A549 (cell line): ENCODE data around the gene KCNQ2. TPM values are rescaled to one million over a fixed set of nuclear protein-coding genes. Genes with fewer than 3 reads are reported as not detected.

ENCODE experiments used
- ATAC-seq, 2 experiments: fragments of 200-7000 bp in 1 of 2; fragments of >200 bp in 1 of 2; cut with Nextera tagmentation in 1 of 2; cut with Tn5 transposase in 1 of 2; 3 replicates each; pipeline versions ENCODE4 v1.8.0 to v1.9.1; 2018 to 2020; ENCODE audit warnings: mild to moderate bottlenecking in 1 of 2, moderate library complexity in 1 of 2
- CTCF ChIA-PET: fragments of 300-600 bp; sonication (Branson Sonifier 250); formaldehyde crosslinking; extraction: SDS; loops from one replicate; lab custom pipeline; 2021; ENCODE audit warnings: antibody characterized with exemption, inconsistent platforms; lab: Yijun Ruan, JAX
- POLR2A ChIA-PET: fragments of 350-600 bp; formaldehyde crosslinking; extraction: SDS; loops from one replicate; lab custom pipeline; 2021; ENCODE audit warnings: antibody characterized with exemption, inconsistent platforms; lab: Yijun Ruan, JAX
- DNase-seq, 2 experiments: peaks; one replicate each; pipeline versions ENCODE4 v3.0.0 to v3.0.0-alpha.2; 2011 to 2016; ENCODE audit warnings: low read depth in 1 of 2, low spot score in 1 of 2
- FAIRE-seq: peaks from 2 replicates; lab custom pipeline; 2011; peaks lifted over from hg19 to GRCh38; lab: Jason Lieb, UNC
- H3K27ac ChIP-seq, 2 experiments: fragments of >200 bp; sonication (Bioruptor Twin); formaldehyde crosslinking; 3 replicates each; pipeline ENCODE4 v1.5.1; 2016 to 2017
- H3K4me1 ChIP-seq: fragments of >200 bp; sonication (Bioruptor Twin); formaldehyde crosslinking; 3 replicates; pipeline ENCODE4 v1.6.1; 2016
- H3K4me2 ChIP-seq: fragments of >200 bp; sonication (Bioruptor Twin); formaldehyde crosslinking; 3 replicates; pipeline ENCODE4 v1.6.1; 2016
- H3K4me3 ChIP-seq: fragments of >200 bp; sonication (Bioruptor Twin); formaldehyde crosslinking; 3 replicates; pipeline ENCODE4 v1.5.1; 2016
- H3K9me3 ChIP-seq: fragments of >200 bp; sonication (Bioruptor Twin); formaldehyde crosslinking; 3 replicates; pipeline ENCODE4 v1.6.1; 2016
- ATOH8 ChIP-seq: fragments of 250-450 bp; sonication (Bioruptor Pico); IDR thresholded peaks from 2 replicates; pipeline ENCODE4 v1.5.0; 2020; ENCODE audit warnings: low read depth, mild to moderate bottlenecking, moderate library complexity
- CHD4 ChIP-seq: fragments of 200-600 bp; sonication (generic); IDR thresholded peaks from 2 replicates; pipeline ENCODE4 v1.6.1; 2016; ENCODE audit warnings: antibody characterized with exemption, mild to moderate bottlenecking, borderline replicate concordance
- CTCF ChIP-seq: fragments of >200 bp; sonication (Bioruptor Twin); formaldehyde crosslinking; IDR thresholded peaks from 3 replicates; pipeline ENCODE4 v1.5.1; 2016
- EP300 ChIP-seq, 2 experiments: fragments of >200 bp; sonication (Bioruptor Twin); formaldehyde crosslinking; IDR thresholded peaks; 2 replicates in 1 of 2; 3 replicates in 1 of 2; pipeline ENCODE4 v1.6.1; 2016 to 2017
- ESRRA ChIP-seq: fragments of 150-350 bp; IDR thresholded peaks from 2 replicates; pipeline ENCODE4 v1.6.1; 2014; ENCODE audit warnings: mild to moderate bottlenecking, low read length, borderline replicate concordance
- FOSB ChIP-seq: fragments of 250-450 bp; sonication (Bioruptor Pico); IDR thresholded peaks from 2 replicates; pipeline ENCODE4 v1.5.0; 2020; ENCODE audit warnings: mild to moderate bottlenecking, moderate library complexity
- FOSL2 ChIP-seq, 2 experiments: fragments of 450-650 bp in 1 of 2; fragments of >200 bp in 1 of 2; sonication (Bioruptor Twin) in 1 of 2; formaldehyde crosslinking; IDR thresholded peaks; 2 replicates each; pipeline versions ENCODE4 v1.5.0 to v1.6.1; 2016 to 2020; ENCODE audit warnings: mild to moderate bottlenecking in 1 of 2, moderate library complexity in 1 of 2
- HEYL ChIP-seq: fragments of 250-450 bp; sonication (Bioruptor Pico); IDR thresholded peaks from 2 replicates; pipeline ENCODE4 v1.8.0; 2021; ENCODE audit warnings: mild to moderate bottlenecking, moderate library complexity
- HOXA7 ChIP-seq: fragments of 250-450 bp; sonication (Bioruptor Pico); IDR thresholded peaks from 2 replicates; pipeline ENCODE4 v1.5.0; 2020; ENCODE audit warnings: mild to moderate bottlenecking, moderate library complexity
- KDM5A ChIP-seq: fragments of 200-600 bp; sonication (generic); IDR thresholded peaks from 2 replicates; pipeline ENCODE4 v1.6.1; 2016; ENCODE audit warnings: antibody characterized with exemption, mild to moderate bottlenecking
- MAFK ChIP-seq: fragments of 450-650 bp; IDR thresholded peaks from 2 replicates; pipeline ENCODE4 v1.6.1; 2014; ENCODE audit not compliant: partially characterized antibody
- PBX3 ChIP-seq: IDR thresholded peaks from 2 replicates; pipeline ENCODE4 v1.6.1; 2012
- POLR2A ChIP-seq: IDR thresholded peaks from 2 replicates; pipeline ENCODE4 v1.6.1; 2012; ENCODE audit warnings: mild to moderate bottlenecking, low read length
- RAD21 ChIP-seq, 2 experiments: fragments of >200 bp in 1 of 2; sonication (Bioruptor Twin) in 1 of 2; formaldehyde crosslinking in 1 of 2; IDR thresholded peaks in 1 of 2; conservative IDR thresholded peaks in 1 of 2; 2 replicates in 1 of 2; 3 replicates in 1 of 2; pipeline ENCODE4 v1.6.1; 2012 to 2018; ENCODE audit warnings: inconsistent platforms in 1 of 2
- RCOR1 ChIP-seq: fragments of 150-350 bp; IDR thresholded peaks from 2 replicates; pipeline ENCODE4 v1.6.1; 2014; ENCODE audit warnings: antibody characterized with exemption, low read length, low read depth
- RFX5 ChIP-seq: fragments of 450-650 bp; IDR thresholded peaks from 2 replicates; pipeline ENCODE4 v1.7.1; 2014; ENCODE audit warnings: antibody characterized with exemption, mild to moderate bottlenecking, moderate library complexity
- TFCP2L1 ChIP-seq: fragments of 250-450 bp; sonication (Bioruptor Pico); IDR thresholded peaks from 2 replicates; pipeline ENCODE4 v1.5.0; 2021; ENCODE audit warnings: mild to moderate bottlenecking
- TP53 ChIP-seq: fragments of 250-450 bp; sonication (Bioruptor Pico); IDR thresholded peaks from 2 replicates; pipeline ENCODE4 v1.5.0; 2021; ENCODE audit warnings: mild to moderate bottlenecking, moderate library complexity
- ZFP36 ChIP-seq: fragments of 450-650 bp; IDR thresholded peaks from 2 replicates; pipeline ENCODE4 v1.6.1; 2014; ENCODE audit warnings: borderline replicate concordance; ENCODE audit not compliant: partially characterized antibody
- ZSCAN20 ChIP-seq: fragments of 250-450 bp; sonication (Bioruptor Pico); IDR thresholded peaks from 2 replicates; pipeline ENCODE4 v1.8.0; 2022; ENCODE audit warnings: mild to moderate bottlenecking, moderate library complexity
- WGBS: methylation state at CpG from one replicate; pipeline ENCODE4 v1.1.6; 2017; ENCODE audit errors: missing lambda C conversion rate; 5-methylcytosine and 5-hydroxymethylcytosine counted together
- polyA plus RNA-seq, 4 experiments: library from polyadenylated mRNA; depleted of rRNA in 3 of 4; stranded (reverse); fragments of >200 nt; fragmentation: RNase III in 1 of 4; extraction: RNeasy Plus Mini Kit Qiagen cat#74134 plus additional on column Dnase treatment in 1 of 4; gene quantifications; 2 replicates in 3 of 4; 3 replicates in 1 of 4; pipeline ENCODE4 v1.2.3, GENCODE V29; 2011 to 2017

KCNQ2 gene
- polyA plus RNA-seq, 2 of the 4 experiments (the other 2 are of a cell fraction), result 0.14 to 0.36 TPM

DNA sequence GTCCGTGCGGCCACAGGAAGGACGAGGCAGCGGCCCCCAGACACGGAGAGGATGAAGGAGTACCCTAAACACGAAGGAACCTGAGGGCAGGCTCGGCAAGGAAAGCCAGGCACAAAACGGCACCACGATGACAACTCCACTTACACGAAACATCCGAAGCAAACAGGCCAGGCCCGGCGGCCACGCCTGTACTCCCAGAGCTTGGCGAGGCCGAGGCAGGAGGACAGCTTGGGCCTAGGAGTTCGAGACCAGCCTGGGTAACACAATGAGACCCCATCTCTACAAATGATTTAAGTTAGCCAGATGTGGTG is 13.4 kb downstream of the KCNQ2 start:
- no peak for ATAC-seq
- FAIRE-seq, result no peak
- Histone ChIP-seq H3K27ac (no peak overlapping the region), H3K4me2 (no peak overlapping the region), H3K4me3 (no peak overlapping the region), H3K4me1 (peaks cover 7% of the 10 kb centered on the region), H3K9me3 (no peaks in the 10 kb centered on the region)
- POLR2A ChIA-PET, result no interaction called here
- DNase-seq, result no peak
- CTCF ChIA-PET, result interaction anchor here (1.1 kb wide), 1 partner anchor 25 kb away, joined by 4 read pairs; no protein-coding TSS in a partner anchor
- WGBS, result 24% methylated on average over 16 of the region's 17 CpGs
- TF ChIP-seq HOXA7 (CRISPR knock-in tag) (no peak), ESRRA (no peak), MAFK (no peak), ZFP36 (no peak), RAD21 (conservative IDR thresholded peaks at IDR 0.05 in 1 of 2, IDR thresholded peaks at IDR 0.05 in 1 of 2) (no peak), HEYL (CRISPR knock-in tag) (no peak)

DNA sequence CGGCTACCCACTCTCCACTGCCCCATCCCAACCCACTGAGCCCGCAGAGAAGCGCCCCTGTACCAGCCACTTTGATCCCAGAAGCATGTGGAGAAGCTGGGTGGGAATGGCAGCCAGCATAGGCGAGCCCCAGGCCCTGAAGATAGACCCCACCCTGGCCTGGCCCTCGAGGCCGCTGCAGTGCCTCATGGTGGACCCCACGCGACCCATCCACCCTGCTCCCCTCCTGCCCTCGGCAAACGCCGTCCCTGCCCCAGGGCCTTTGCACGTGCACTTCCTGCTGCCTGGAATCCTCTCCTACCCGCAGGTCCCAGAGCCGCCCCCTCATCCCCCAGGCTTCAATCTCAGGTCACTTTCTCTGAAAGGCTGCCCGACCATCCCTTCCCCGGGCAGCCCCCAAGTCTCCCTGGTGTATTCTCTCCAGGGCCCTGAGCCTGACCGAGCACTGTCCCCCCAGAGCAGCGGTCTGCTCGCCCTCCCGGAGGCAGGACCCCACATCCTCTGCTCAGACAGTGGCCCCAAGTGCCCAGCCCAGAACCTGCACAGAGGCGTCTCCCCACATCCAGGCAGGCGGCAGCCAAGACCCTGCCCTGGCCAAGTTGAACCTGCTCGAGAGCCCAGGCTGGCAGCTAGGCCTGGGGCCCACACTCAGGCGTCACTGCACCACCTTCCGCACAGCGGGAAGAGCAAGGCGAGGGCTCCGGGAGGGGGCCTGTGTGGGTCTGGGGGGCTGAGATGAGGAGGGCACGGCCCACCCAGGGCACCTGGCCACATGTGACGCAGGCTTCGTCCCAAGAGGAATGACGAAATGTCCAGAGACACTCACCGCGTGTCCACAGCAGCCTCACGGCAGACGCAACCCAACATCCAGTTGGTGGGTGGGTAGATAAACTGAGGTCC is 14.0 kb downstream of the KCNQ2 start:
- WGBS, result 74% methylated on average over 27 of the region's 36 CpGs
- CTCF ChIA-PET, result interaction anchor here (1.0 to 1.6 kb wide), 3 partner anchors 22 to 38 kb away, joined by 3 to 5 read pairs (median 4); no protein-coding TSS in a partner anchor

More for the DNA sequence above, 14.0 kb downstream of the KCNQ2 start:
- TF ChIP-seq KDM5A (no peak), ESRRA (no peak), ATOH8 (CRISPR knock-in tag) (no peak), RFX5 (no peak), EP300 (IDR thresholded peaks at IDR 0.05) (no peak), TP53 (CRISPR knock-in tag) (no peak), RCOR1 (no peak), ZSCAN20 (CRISPR knock-in tag) (no peak), FOSL2 (IDR thresholded peaks at IDR 0.05) (no peak), FOSL2 (CRISPR knock-in tag; IDR thresholded peaks at IDR 0.05) (no peak), POLR2A (no peak), CHD4 (no peak), PBX3 (no peak), TFCP2L1 (no peak), FOSB (no peak), CTCF (no peak)
- Histone ChIP-seq H3K4me1 (peaks cover 7% of the 10 kb centered on the region), H3K9me3 (no peaks in the 10 kb centered on the region), H3K4me2 (no peak overlapping the region), H3K4me3 (no peak overlapping the region), H3K27ac (no peak overlapping the region)
- FAIRE-seq (no peak), DNase-seq (no peak), ATAC-seq (no peak)
- POLR2A ChIA-PET, result no interaction called here
